Naive thymus-derived CD8-positive, alpha-beta T cell (primary cell): Measurements from ENCODE around the gene TSGA10IP. TPM values are rescaled to one million over a fixed set of nuclear protein-coding genes. Genes with fewer than 3 reads are reported as not detected.
A peak's percentile ranks its signal among the peaks of the same experiment; 100 is the strongest.
"Not testable (repeated sequence)": the region's sequence is repeated elsewhere in the genome, so short reads cannot be mapped to it uniquely, and the experiment has no call there.

Experiments used
- ATAC-seq, 2 donors: fragments of 150-1000 bp; cut with Tn5 transposase in 1 of 2; sonication (Bioruptor Pico), chemical (Tn5 transposase) in 1 of 2; 1 replicate in 1 of 2; 2 replicates in 1 of 2; pipeline ENCODE4 v1.10.0; 2021; ENCODE audit warnings: mild to moderate bottlenecking in 2 of 2, moderate library complexity in 2 of 2
- POLR2A ChIA-PET: fragments of 350-600 bp; sonication (Branson Sonifier 250); formaldehyde crosslinking; loops from one replicate; lab custom pipeline; 2021; ENCODE audit warnings: antibody characterized with exemption; lab: Charles Lee
- DNase-seq, 10 donors: peaks; one replicate each; pipeline versions ENCODE4 v3.0.0 to v3.0.0-alpha.2; 2020 to 2022
- H3K27ac Mint-ChIP-seq, 10 donors: one replicate each; pipeline ENCODE4 v1.8.0; 2020 to 2022; ENCODE audit warnings: mild to moderate bottlenecking in 10 of 10, mixed read lengths in 10 of 10, moderate library complexity in 4 of 10, inconsistent platforms in 1 of 10
- H3K27me3 Mint-ChIP-seq, 5 donors: one replicate each; pipeline ENCODE4 v1.8.0; 2021 to 2022; ENCODE audit warnings: mixed read lengths in 5 of 5
- H3K36me3 Mint-ChIP-seq, 3 donors: one replicate each; pipeline ENCODE4 v1.8.0; 2020 to 2022; ENCODE audit warnings: mixed read lengths in 3 of 3, mild to moderate bottlenecking in 2 of 3, inconsistent platforms in 1 of 3
- H3K4me1 Mint-ChIP-seq, 4 donors: one replicate each; pipeline ENCODE4 v1.8.0; 2021 to 2022; ENCODE audit warnings: mixed read lengths in 4 of 4
- H3K4me3 Mint-ChIP-seq, 10 donors: one replicate each; pipeline ENCODE4 v1.8.0; 2020 to 2022; ENCODE audit warnings: mild to moderate bottlenecking in 10 of 10, mixed read lengths in 10 of 10, moderate library complexity in 6 of 10, inconsistent platforms in 1 of 10
- H3K9me3 Mint-ChIP-seq, 9 donors: one replicate each; pipeline ENCODE4 v1.8.0; 2020 to 2022; ENCODE audit warnings: mixed read lengths in 9 of 9, mild to moderate bottlenecking in 3 of 9, inconsistent platforms in 1 of 9, moderate library complexity in 1 of 9
- polyA plus RNA-seq, 3 donors: library from polyadenylated mRNA; unstranded; fragments of 300-500 nt; fragmentation: Illumina TruSeq; gene quantifications; one replicate each; pipeline ENCODE4 v1.2.3, GENCODE V29; 2021
- total RNA-seq, 8 experiments: library from RNA in 2 of 8; stranded (reverse) in 2 of 8; gene quantifications; one replicate each; pipeline ENCODE4 v1.2.3 and lab custom pipeline; 2021 to 2026

The TSGA10IP gene
- total and polyA plus RNA-seq, 5 experiments from 2014 or later: not detected

DNA sequence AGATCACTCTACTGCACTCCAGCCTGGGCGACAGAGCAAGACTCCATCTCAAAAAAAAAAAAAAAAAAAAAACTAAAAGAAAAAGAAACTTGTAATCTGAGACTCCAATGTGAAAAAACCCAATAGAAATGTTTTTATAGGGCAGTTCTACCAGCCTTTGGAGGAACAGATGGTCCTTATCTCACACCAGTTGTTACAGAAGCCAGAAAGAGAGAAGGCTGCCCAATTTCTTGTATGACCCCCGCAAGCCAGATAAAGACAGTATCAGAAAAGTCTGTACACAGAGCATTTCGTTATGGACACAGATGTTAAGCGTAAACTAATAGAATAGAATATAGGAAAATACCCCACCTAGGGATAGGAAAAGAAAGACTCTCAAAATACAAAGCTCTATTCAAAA lies 11.3 kb upstream of the TSGA10IP start:
- H3K4me3 Mint-ChIP-seq: no peak overlapping the region
- H3K36me3 Mint-ChIP-seq: no peaks in the 10 kb centered on the region
- H3K27me3 Mint-ChIP-seq: no peaks in the 10 kb centered on the region
- DNase-seq (no peak), ATAC-seq (no peak)
- H3K9me3 Mint-ChIP-seq: no peaks in the 10 kb centered on the region
- peaks cover 8 to 32% (median 21%) of the 10 kb centered on the region in 4 donors for H3K4me1 Mint-ChIP-seq
- no peak overlapping the region for H3K27ac Mint-ChIP-seq
- POLR2A ChIA-PET: interaction anchor here (8.2 kb wide), 1 partner anchor 46 kb away, joined by 151 read pairs; the partner anchor contains the start of genes CCDC85B and FIBP

DNA sequence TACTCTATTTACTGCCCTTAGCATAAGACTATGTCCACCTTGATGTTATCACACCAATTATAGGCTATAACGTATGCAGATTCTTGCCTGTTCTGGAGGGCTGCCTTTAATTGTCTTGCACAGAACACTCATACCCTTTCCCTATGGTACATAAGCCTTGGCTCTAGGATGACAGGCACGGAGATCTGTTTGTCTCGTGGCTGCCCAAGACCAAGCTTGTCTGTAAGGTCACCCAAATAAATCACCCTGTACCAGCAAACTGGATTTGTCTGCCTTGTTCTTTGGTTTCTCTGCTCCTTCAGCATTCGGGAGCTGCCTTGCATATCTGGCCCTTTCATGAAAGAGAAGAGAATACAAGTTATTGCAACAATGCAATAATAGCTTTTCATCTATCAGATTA lies 7.5 kb upstream of the TSGA10IP start:
- ATAC-seq (no peak), DNase-seq (no peak)
- peak overlapping the region in 1 of 10 donors; percentile 74 for H3K27ac Mint-ChIP-seq
- POLR2A ChIA-PET: interaction anchor here (0.9 to 1.5 kb wide), 3 partner anchors 10 to 50 kb away, joined by 3 to 6 read pairs (median 5); partner anchors contain the start of gene FIBP
- H3K4me1 Mint-ChIP-seq: peaks cover 0 to 10% (median 2%) of the 10 kb centered on the region in 4 donors
- no peaks in the 10 kb centered on the region for H3K9me3 Mint-ChIP-seq
- no peaks in the 10 kb centered on the region for H3K36me3 Mint-ChIP-seq
- no peak overlapping the region for H3K4me3 Mint-ChIP-seq
- H3K27me3 Mint-ChIP-seq: peaks cover 0 to 5% (median 0%) of the 10 kb centered on the region in 5 donors

DNA sequence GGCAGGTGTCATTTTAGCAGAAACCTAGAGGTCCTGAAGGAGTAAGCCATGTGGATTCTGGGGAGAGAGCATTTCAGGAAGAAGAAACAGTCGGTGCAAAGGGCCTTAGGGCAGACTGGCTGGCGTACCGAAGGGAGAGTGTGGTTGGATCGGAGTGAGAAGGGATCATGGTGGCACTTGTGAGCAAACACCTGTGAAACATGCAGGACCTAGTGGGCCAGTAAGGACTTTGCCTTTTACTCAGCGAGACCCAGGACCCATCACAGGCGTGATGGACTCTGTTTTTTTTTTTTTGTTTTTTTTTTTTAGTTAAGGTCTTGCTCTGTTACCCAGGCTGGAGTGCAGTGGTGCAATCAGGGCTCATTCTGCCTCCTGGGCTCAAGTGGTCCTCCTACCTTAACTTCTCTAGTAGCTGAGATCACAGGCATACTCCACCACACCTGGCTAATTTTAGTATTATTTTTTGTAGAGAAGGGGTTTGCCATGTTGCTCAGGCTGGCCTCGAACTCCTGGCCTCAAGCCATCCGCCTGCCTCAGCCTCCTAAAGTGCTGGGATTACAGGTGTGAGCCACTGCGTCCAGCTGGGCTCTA lies 3.5 kb upstream of the TSGA10IP start:
- peak overlapping the region in 1 of 10 donors; percentile 13 for H3K27ac Mint-ChIP-seq
- ATAC-seq (no peak), DNase-seq (no peak)
- H3K4me1 Mint-ChIP-seq: peaks cover 0 to 8% (median 0%) of the 10 kb centered on the region in 4 donors
- POLR2A ChIA-PET: interaction anchor here (1.1 to 2.6 kb wide), 2 partner anchors 9 to 11 kb away, joined by 3 to 7 read pairs; no protein-coding TSS in a partner anchor
- peaks cover 0 to 5% (median 0%) of the 10 kb centered on the region in 5 donors for H3K27me3 Mint-ChIP-seq
- no peaks in the 10 kb centered on the region for H3K36me3 Mint-ChIP-seq
- H3K9me3 Mint-ChIP-seq: no peaks in the 10 kb centered on the region
- H3K4me3 Mint-ChIP-seq: no peak overlapping the region

DNA sequence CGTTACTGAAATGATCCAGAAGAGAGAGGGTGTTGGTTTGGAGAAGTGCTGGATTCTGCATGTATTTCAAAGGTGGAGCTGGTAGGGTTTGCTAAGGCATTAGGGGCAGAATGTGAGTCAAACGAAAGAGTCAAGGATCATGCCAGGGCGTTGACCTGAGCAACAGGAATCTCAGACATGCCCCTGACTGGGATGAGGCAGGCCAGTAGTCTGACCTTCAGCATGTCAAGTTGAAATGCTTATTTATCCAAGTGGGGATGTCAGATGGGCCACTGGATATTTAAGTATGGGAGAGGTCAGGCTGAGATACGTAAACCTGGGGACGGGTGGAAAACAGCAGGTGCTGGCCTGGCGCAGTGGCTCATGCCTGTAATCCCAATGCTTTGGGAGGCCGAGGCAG lies 2.7 kb upstream of the TSGA10IP start:
- peaks cover 0 to 8% (median 0%) of the 10 kb centered on the region in 4 donors for H3K4me1 Mint-ChIP-seq
- H3K27ac Mint-ChIP-seq: peak overlapping the region in 1 of 10 donors; percentile 62
- POLR2A ChIA-PET: interaction anchor here (2.6 kb wide), 1 partner anchor 10 kb away, joined by 7 read pairs; no protein-coding TSS in a partner anchor
- DNase-seq: no peak
- ATAC-seq: no peak
- no peak overlapping the region for H3K4me3 Mint-ChIP-seq
- no peaks in the 10 kb centered on the region for H3K36me3 Mint-ChIP-seq
- H3K27me3 Mint-ChIP-seq: peaks cover 0 to 5% (median 0%) of the 10 kb centered on the region in 5 donors
- no peaks in the 10 kb centered on the region for H3K9me3 Mint-ChIP-seq

DNA sequence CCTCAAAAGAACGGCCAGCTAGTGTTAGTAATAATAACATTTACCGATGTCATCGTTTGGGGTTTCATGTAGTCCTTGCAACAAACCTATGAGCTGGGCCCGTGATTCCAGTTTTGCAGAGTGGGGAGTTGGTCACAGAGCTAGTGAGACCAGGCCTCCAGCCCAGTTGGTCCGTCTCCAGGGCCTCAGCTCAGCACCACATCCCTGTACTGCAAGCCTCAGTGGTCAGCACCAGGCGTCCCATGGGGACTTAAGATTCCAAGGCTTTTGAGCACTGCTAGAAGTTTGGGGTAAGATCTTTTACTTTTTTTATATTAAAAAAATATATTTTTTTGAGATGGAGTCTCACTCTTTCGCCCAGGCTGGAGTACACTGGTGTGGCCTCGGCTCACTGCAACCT lies 1.1 kb upstream of the TSGA10IP start:
- Mint-ChIP-seq H3K27ac (no peak overlapping the region), H3K9me3 (no peaks in the 10 kb centered on the region), H3K27me3 (peaks cover 0 to 5% (median 0%) of the 10 kb centered on the region in 5 donors), H3K36me3 (no peaks in the 10 kb centered on the region), H3K4me1 (peaks cover 0 to 8% (median 0%) of the 10 kb centered on the region in 4 donors), H3K4me3 (no peak overlapping the region)
- ATAC-seq (no peak), DNase-seq (no peak)
- POLR2A ChIA-PET: interaction anchor here (0.8 to 2.6 kb wide), 2 partner anchors 10 to 12 kb away, joined by 3 to 7 read pairs; no protein-coding TSS in a partner anchor

DNA sequence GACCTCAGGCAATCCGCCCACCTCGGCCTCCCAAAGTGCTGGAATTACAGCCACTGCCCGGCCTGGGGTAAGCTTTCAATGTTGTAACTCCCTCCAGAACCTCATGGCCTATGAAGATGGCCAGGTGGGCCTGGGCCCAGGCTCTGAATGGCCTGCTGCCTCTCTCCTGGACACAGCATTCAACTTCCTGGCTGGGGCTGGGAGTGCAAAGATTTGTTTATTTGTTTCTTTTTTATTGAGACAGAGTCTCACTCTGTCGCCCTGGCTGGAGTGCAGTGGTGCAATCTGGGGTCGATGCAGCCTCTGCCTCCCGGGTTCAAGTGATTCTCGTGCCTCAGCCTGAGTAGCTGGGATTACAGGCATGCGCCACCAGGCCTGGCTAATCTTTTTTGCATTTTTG lies 513 bp upstream of the TSGA10IP start:
- POLR2A ChIA-PET: interaction anchor here (0.8 to 2.6 kb wide), 2 partner anchors 9 to 12 kb away, joined by 3 to 7 read pairs; no protein-coding TSS in a partner anchor
- Mint-ChIP-seq H3K27ac (no peak overlapping the region), H3K36me3 (no peaks in the 10 kb centered on the region), H3K9me3 (no peaks in the 10 kb centered on the region), H3K4me1 (peaks cover 0 to 8% (median 0%) of the 10 kb centered on the region in 4 donors), H3K4me3 (no peak overlapping the region), H3K27me3 (peaks cover 0 to 5% (median 0%) of the 10 kb centered on the region in 5 donors)
- ATAC-seq (no peak), DNase-seq (no peak)

DNA sequence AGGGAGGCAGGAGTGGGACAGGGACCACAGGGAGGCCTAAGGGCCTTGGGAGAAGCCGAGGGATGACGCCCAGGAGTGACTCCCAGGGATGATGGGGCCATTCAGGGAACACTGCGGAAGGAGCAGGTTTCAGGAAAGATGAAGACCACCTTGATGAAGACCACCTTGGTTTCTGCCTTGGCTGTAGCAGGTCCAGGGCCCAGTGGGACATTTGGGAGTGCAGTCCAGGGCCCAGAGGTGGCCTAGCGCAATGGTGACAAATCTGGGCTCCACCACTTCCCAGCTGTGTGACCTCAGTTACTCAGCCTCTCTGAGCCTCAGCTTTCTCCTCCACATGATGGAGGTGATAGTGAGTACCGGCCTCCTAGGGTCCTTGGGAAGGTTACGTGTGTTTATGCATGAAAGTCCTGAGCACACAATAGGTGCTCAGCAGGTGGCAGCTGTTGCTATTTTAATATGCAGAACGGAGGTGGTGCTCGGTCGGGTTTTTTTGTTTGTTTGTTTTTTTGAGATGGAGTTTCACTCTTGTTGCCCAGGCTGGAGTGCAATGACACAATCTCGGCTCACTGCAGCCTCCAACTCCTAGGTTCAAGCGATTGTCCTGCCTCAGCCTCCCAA lies 770 bp downstream of the TSGA10IP start:
- Mint-ChIP-seq H3K9me3 (no peaks in the 10 kb centered on the region), H3K27ac (no peak overlapping the region), H3K4me3 (no peak overlapping the region), H3K4me1 (peaks cover 0 to 7% (median 0%) of the 10 kb centered on the region in 4 donors), H3K27me3 (peaks cover 0 to 5% (median 0%) of the 10 kb centered on the region in 5 donors), H3K36me3 (no peaks in the 10 kb centered on the region)
- POLR2A ChIA-PET: interaction anchor here (0.6 to 1.3 kb wide), 2 partner anchors 14 to 57 kb away, joined by 3 read pairs; no protein-coding TSS in a partner anchor
- ATAC-seq (no peak), DNase-seq (no peak)

DNA sequence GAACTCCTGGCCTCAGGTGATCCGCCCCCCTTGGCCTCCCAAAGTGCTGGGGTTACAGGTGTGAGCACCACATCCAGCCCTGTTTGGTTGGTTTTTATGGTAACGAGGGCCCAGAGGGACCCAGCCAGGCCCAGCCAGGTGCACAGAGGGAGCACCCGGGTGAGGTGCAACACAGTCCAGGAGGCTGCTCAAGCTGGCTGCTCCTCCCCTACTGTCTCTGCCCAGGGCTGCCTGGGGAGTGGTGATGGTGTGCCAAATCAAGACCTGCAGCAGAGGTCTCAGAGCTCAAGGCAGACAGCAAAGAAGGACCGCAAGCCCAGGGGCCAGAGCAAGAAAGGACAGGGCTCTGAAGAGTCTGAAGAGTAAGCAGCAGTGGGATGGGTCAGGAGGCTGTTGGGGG lies 1.4 kb downstream of the TSGA10IP start:
- H3K27ac Mint-ChIP-seq: no peak overlapping the region
- ATAC-seq (no peak), DNase-seq (no peak)
- no peaks in the 10 kb centered on the region for H3K27me3 Mint-ChIP-seq
- POLR2A ChIA-PET: interaction anchor here (0.6 to 1.3 kb wide), 3 partner anchors 14 to 57 kb away, joined by 3 read pairs; no protein-coding TSS in a partner anchor
- H3K4me3 Mint-ChIP-seq: no peak overlapping the region
- H3K9me3 Mint-ChIP-seq: no peaks in the 10 kb centered on the region
- H3K4me1 Mint-ChIP-seq: peaks cover 0 to 1% (median 0%) of the 10 kb centered on the region in 4 donors
- H3K36me3 Mint-ChIP-seq: no peaks in the 10 kb centered on the region

DNA sequence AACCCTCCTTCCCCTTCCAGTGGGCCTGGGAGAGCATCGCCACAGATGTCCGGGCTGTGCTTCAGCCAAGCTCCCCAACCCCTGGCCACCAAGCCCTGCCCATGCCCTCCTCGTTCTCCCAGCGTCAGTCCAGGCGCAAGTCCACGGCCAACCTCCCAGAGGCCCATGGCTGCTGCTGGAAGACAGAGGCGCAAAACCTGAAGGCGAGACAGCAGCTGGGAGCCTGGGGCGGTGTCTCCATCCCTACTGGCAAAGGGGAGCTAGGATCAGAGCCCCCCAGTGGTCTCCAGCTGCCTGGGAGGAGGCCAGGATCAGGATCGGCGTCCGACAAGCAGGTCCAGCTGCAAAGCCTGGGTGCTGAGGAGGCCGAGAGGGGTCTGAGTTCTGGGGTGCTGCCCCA lies 1.9 kb downstream of the TSGA10IP start:
- no peaks in the 10 kb centered on the region for H3K36me3 Mint-ChIP-seq
- POLR2A ChIA-PET: interaction anchor here (0.8 kb wide), 1 partner anchor 19 kb away, joined by 3 read pairs; no protein-coding TSS in a partner anchor

DNA sequence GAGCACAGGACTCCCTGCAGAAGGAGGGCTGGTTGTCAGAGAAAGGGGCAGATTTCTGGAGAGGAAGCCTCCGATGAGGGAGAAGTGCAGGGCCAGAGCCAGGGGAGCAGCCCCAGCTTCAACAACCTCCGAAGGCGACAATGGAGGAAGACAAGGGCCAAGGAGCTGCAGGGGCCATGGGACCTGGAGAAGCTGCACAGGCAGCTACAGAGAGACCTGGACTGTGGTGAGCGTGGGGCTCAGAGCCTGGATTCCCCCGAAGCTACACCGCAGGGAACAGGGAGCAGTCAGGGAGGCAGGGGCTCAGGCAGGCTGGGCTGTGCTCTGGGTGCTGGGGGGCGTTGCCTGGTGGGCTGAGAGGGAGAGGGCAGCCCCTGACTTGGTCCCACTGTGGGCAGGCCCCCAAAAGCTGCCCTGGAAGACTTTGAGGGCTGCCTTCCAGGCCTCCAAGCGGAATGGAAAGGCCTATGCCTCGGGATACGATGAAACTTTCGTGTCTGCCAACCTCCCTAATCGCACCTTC lies 2.4 kb downstream of the TSGA10IP start:
- no peaks in the 10 kb centered on the region for H3K36me3 Mint-ChIP-seq
- peak overlapping the region in 1 of 10 donors; percentile 74 for H3K27ac Mint-ChIP-seq
- POLR2A ChIA-PET: no interaction called here
- DNase-seq (no peak), ATAC-seq (no peak)
- H3K4me3 Mint-ChIP-seq: no peak overlapping the region
- no peaks in the 10 kb centered on the region for H3K4me1 Mint-ChIP-seq
- no peaks in the 10 kb centered on the region for H3K9me3 Mint-ChIP-seq
- H3K27me3 Mint-ChIP-seq: no peaks in the 10 kb centered on the region

More for the DNA sequence above, 1.9 kb downstream of the TSGA10IP start:
- Mint-ChIP-seq H3K27ac (no peak overlapping the region), H3K4me1 (no peaks in the 10 kb centered on the region), H3K27me3 (no peaks in the 10 kb centered on the region), H3K4me3 (no peak overlapping the region), H3K9me3 (no peaks in the 10 kb centered on the region)
- ATAC-seq: no peak
- no peak for DNase-seq

DNA sequence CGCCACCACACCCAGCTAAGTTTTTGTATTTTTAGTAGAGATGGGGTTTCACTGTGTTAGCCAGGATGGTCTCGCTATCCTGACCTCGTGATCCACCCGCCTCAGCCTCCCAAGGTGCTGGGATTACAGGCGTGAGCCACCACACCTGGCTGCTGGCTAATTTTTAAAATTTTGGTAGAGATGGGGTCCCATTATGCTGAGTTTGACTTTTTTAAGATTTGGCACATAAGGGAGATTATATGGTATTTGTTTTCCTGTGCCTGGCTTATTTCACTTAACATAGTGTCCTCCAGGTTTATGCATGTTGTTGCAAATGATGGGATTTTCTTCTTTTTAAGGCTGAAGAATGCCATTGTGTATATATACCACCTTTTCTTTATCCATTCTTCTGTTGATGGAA lies 5.4 kb downstream of the TSGA10IP start:
- DNase-seq, H3K9me3 Mint-ChIP-seq, H3K4me3 Mint-ChIP-seq, H3K27me3 Mint-ChIP-seq, H3K27ac Mint-ChIP-seq, POLR2A ChIA-PET, H3K36me3 Mint-ChIP-seq, H3K4me1 Mint-ChIP-seq, ATAC-seq: not testable (repeated sequence)

DNA sequence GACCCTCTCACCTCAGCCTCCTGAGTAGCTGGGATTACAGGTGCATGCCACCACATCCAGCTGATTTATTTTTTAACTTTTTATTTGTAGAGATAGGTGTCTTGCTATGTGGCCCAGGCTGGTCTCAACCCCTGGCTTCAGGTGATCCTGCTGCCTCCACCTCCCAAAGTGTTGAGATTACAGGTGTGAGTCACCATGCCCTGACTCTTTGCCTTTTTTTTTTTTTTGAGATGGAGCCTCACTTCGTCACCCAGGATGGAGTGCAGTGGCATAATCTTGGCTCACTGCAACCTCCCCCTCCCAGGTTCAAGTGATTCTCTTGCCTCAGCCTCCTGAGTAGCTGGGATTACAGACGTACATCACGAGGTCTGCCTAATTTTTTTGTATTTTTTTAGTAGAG lies 6.4 kb downstream of the TSGA10IP start:
- H3K27ac Mint-ChIP-seq: peak overlapping the region in 1 of 10 donors; percentile 63
- not testable (repeated sequence) for H3K4me1 Mint-ChIP-seq, H3K27me3 Mint-ChIP-seq, ATAC-seq, H3K4me3 Mint-ChIP-seq, DNase-seq, H3K9me3 Mint-ChIP-seq, H3K36me3 Mint-ChIP-seq
- POLR2A ChIA-PET: interaction anchor here (1.0 kb wide), 1 partner anchor 32 kb away, joined by 4 read pairs; no protein-coding TSS in a partner anchor
